ENCODE results near the gene C1orf74.

C1orf74 gene

GRCh38 chr1:209741193-209741592 lies 43.2 kb downstream of the C1orf74 start:
- H3K4me3 ChIP-seq (ENCODE audit: low read length) = no peak overlapping the region
- no peak for TF ChIP-seq CTCF (IDR thresholded peaks at IDR 0.05; ENCODE audit: insufficient read depth, low read depth, low read length, missing control alignments)
- DNase-seq (ENCODE audit: low read depth) = no peak

GRCh38 chr1:209738270-209738669 lies 46.1 kb downstream of the C1orf74 start:
- TF ChIP-seq CTCF (IDR thresholded peaks at IDR 0.05; ENCODE audit: insufficient read depth, low read depth, low read length, missing control alignments) = no peak
- no peak overlapping the region for H3K4me3 ChIP-seq (ENCODE audit: low read length)
- DNase-seq (ENCODE audit: low read depth) = no peak

- no peak for TF ChIP-seq CTCF (IDR thresholded peaks at IDR 0.05; ENCODE audit: insufficient read depth, low read depth, low read length, missing control alignments)
- H3K4me3 ChIP-seq (ENCODE audit: low read length) = no peak overlapping the region
Observed at GRCh38 chr1:209737118-209737505, 47.2 kb downstream of the C1orf74 start.

GRCh38 chr1:209736490-209737117 lies 47.8 kb downstream of the C1orf74 start:
- H3K4me3 ChIP-seq (ENCODE audit: low read length) = no peak overlapping the region
- DNase-seq (ENCODE audit: low read depth) = no peak
- TF ChIP-seq CTCF (IDR thresholded peaks at IDR 0.05; ENCODE audit: insufficient read depth, low read depth, low read length, missing control alignments) = no peak

More at GRCh38 chr1:209737118-209737505, 47.2 kb downstream of the C1orf74 start:
- no peak for DNase-seq (ENCODE audit: low read depth)

GRCh38 chr1:209733409-209734192 lies 50.8 kb downstream of the C1orf74 start:
- peak; percentile 45 for DNase-seq (ENCODE audit: low read depth)
- TF ChIP-seq CTCF (IDR thresholded peaks at IDR 0.05; ENCODE audit: insufficient read depth, low read depth, low read length, missing control alignments) = no peak
- H3K4me3 ChIP-seq (ENCODE audit: low read length) = no peak overlapping the region

GRCh38 chr1:209732725-209733124 lies 51.6 kb downstream of the C1orf74 start:
- DNase-seq (ENCODE audit: low read depth) = no peak
- TF ChIP-seq CTCF (IDR thresholded peaks at IDR 0.05; ENCODE audit: insufficient read depth, low read depth, low read length, missing control alignments) = no peak
- no peak overlapping the region for H3K4me3 ChIP-seq (ENCODE audit: low read length)

Data from epithelial cell of esophagus (primary cell).